ENCODE results near the gene MAPRE3. TPM values are rescaled to one million over a fixed set of nuclear protein-coding genes. Genes with fewer than 3 reads are reported as not detected.
A peak's percentile ranks its signal among the peaks of the same experiment; 100 is the strongest.

MAPRE3 gene
- total RNA-seq, 2 experiments from 2014 or later: 2.9 to 3.8 TPM

GRCh38 chr2:27051902-27052645, 81.6 kb downstream of the MAPRE3 start:
- Mint-ChIP-seq H3K9me3 (peaks cover 2% of the 10 kb centered on the region), H3K27ac (peak overlapping the region; percentile 73), H3K4me1 (ENCODE audit: low read depth) (peaks cover 16% of the 10 kb centered on the region), H3K4me3 (peak overlapping the region; percentile 83), H3K36me3 (ENCODE audit: low read depth) (peaks cover 9% of the 10 kb centered on the region), H3K27me3 (ENCODE audit: low read depth) (peaks cover 6% of the 10 kb centered on the region)
- peak; percentile 33 for DNase-seq
- intact Hi-C loops (cut with micrococcal nuclease): loop anchor here (1.0 to 10.0 kb wide), 5 partner anchors 19 to 707 kb away; partner anchors contain the start of genes ADGRF3, ATRAID, OST4 and SELENOI
- CTCF ChIA-PET: interaction anchor here (1.8 to 2.7 kb wide), 2 partner anchors 13 to 29 kb away, joined by 8 to 14 read pairs; no protein-coding TSS in a partner anchor

- Mint-ChIP-seq H3K27ac (no peak overlapping the region), H3K4me1 (ENCODE audit: low read depth) (peaks cover 16% of the 10 kb centered on the region), H3K36me3 (ENCODE audit: low read depth) (peaks cover 9% of the 10 kb centered on the region), H3K4me3 (no peak overlapping the region), H3K9me3 (peaks cover 2% of the 10 kb centered on the region), H3K27me3 (ENCODE audit: low read depth) (peaks cover 6% of the 10 kb centered on the region)
- CTCF ChIA-PET: interaction anchor here (1.2 kb wide), 1 partner anchor 18 kb away, joined by 4 read pairs; the partner anchor contains the start of gene OST4
- intact Hi-C loops (cut with micrococcal nuclease): loop anchor here (10.0 kb wide), 1 partner anchor 709 kb away; the partner anchor contains the start of genes ADGRF3 and SELENOI
- DNase-seq: no peak
Measured at GRCh38 chr2:27053321-27053720, 82.9 kb downstream of the MAPRE3 start.

GRCh38 chr2:27053776-27054175, 83.3 kb downstream of the MAPRE3 start:
- no peak overlapping the region for H3K27ac Mint-ChIP-seq
- CTCF ChIA-PET: interaction anchor here (1.2 kb wide), 1 partner anchor 18 kb away, joined by 4 read pairs; the partner anchor contains the start of gene OST4
- H3K4me1 Mint-ChIP-seq (ENCODE audit: low read depth): peaks cover 16% of the 10 kb centered on the region
- H3K9me3 Mint-ChIP-seq: peaks cover 2% of the 10 kb centered on the region
- intact Hi-C loops (cut with micrococcal nuclease): loop anchor here (10.0 kb wide), 1 partner anchor 709 kb away; the partner anchor contains the start of genes ADGRF3 and SELENOI
- H3K36me3 Mint-ChIP-seq (ENCODE audit: low read depth): peaks cover 9% of the 10 kb centered on the region
- H3K4me3 Mint-ChIP-seq: no peak overlapping the region
- no peak for DNase-seq
- peaks cover 6% of the 10 kb centered on the region for H3K27me3 Mint-ChIP-seq (ENCODE audit: low read depth)

GRCh38 chr2:27054721-27055120, 84.3 kb downstream of the MAPRE3 start:
- CTCF ChIA-PET: interaction anchor here (0.5 to 1.2 kb wide), 2 partner anchors 27 to 30 kb away, joined by 3 read pairs; no protein-coding TSS in a partner anchor
- Mint-ChIP-seq H3K27me3 (ENCODE audit: low read depth) (peaks cover 6% of the 10 kb centered on the region), H3K36me3 (ENCODE audit: low read depth) (peaks cover 9% of the 10 kb centered on the region), H3K4me1 (ENCODE audit: low read depth) (peaks cover 12% of the 10 kb centered on the region), H3K27ac (no peak overlapping the region), H3K4me3 (no peak overlapping the region), H3K9me3 (peaks cover 2% of the 10 kb centered on the region)
- intact Hi-C loops (cut with micrococcal nuclease): loop anchor here (10.0 kb wide), 1 partner anchor 710 kb away; the partner anchor contains the start of genes ADGRF3 and SELENOI
- no peak for DNase-seq

GRCh38 chr2:27057184-27057583, 86.7 kb downstream of the MAPRE3 start:
- Mint-ChIP-seq H3K9me3 (no peaks in the 10 kb centered on the region), H3K36me3 (ENCODE audit: low read depth) (peaks cover 4% of the 10 kb centered on the region), H3K4me3 (no peak overlapping the region), H3K27me3 (ENCODE audit: low read depth) (no peaks in the 10 kb centered on the region), H3K4me1 (ENCODE audit: low read depth) (peaks cover 2% of the 10 kb centered on the region), H3K27ac (no peak overlapping the region)
- CTCF ChIA-PET: interaction anchor here (1.1 kb wide), 1 partner anchor 10 kb away, joined by 3 read pairs; no protein-coding TSS in a partner anchor
- no peak for DNase-seq
- intact Hi-C loops (cut with micrococcal nuclease): loop anchor here (10.0 kb wide), 1 partner anchor 712 kb away; the partner anchor contains the start of genes ADGRF3 and SELENOI

GRCh38 chr2:27058210-27058609, 87.8 kb downstream of the MAPRE3 start:
- CTCF ChIA-PET: no interaction called here
- peaks cover 2% of the 10 kb centered on the region for H3K4me1 Mint-ChIP-seq (ENCODE audit: low read depth)
- no peak for DNase-seq
- H3K27me3 Mint-ChIP-seq (ENCODE audit: low read depth): no peaks in the 10 kb centered on the region
- H3K9me3 Mint-ChIP-seq: no peaks in the 10 kb centered on the region
- H3K36me3 Mint-ChIP-seq (ENCODE audit: low read depth): peaks cover 11% of the 10 kb centered on the region
- no peak overlapping the region for H3K4me3 Mint-ChIP-seq
- H3K27ac Mint-ChIP-seq: no peak overlapping the region
- intact Hi-C loops (cut with micrococcal nuclease): loop anchor here (10.0 kb wide), 1 partner anchor 713 kb away; the partner anchor contains the start of genes ADGRF3 and SELENOI

GRCh38 chr2:27059141-27059820, 88.8 kb downstream of the MAPRE3 start:
- Mint-ChIP-seq H3K36me3 (ENCODE audit: low read depth) (peaks cover 12% of the 10 kb centered on the region), H3K27ac (no peak overlapping the region), H3K9me3 (no peaks in the 10 kb centered on the region), H3K4me1 (ENCODE audit: low read depth) (peaks cover 5% of the 10 kb centered on the region), H3K4me3 (no peak overlapping the region), H3K27me3 (ENCODE audit: low read depth) (no peaks in the 10 kb centered on the region)
- CTCF ChIA-PET: no interaction called here
- DNase-seq: no peak
- intact Hi-C loops (cut with micrococcal nuclease): loop anchor here (10.0 kb wide), 1 partner anchor 714 kb away; the partner anchor contains the start of genes ADGRF3 and SELENOI

GRCh38 chr2:27060323-27060722, 89.9 kb downstream of the MAPRE3 start:
- Mint-ChIP-seq H3K4me1 (ENCODE audit: low read depth) (peaks cover 7% of the 10 kb centered on the region), H3K4me3 (no peak overlapping the region), H3K36me3 (ENCODE audit: low read depth) (peaks cover 19% of the 10 kb centered on the region), H3K27me3 (ENCODE audit: low read depth) (no peaks in the 10 kb centered on the region), H3K27ac (no peak overlapping the region), H3K9me3 (no peaks in the 10 kb centered on the region)
- no peak for DNase-seq
- CTCF ChIA-PET: no interaction called here
- intact Hi-C loops (cut with micrococcal nuclease): loop anchor here (5.0 kb wide), 1 partner anchor 833 kb away; no protein-coding TSS in a partner anchor

GRCh38 chr2:27065128-27065527, 94.7 kb downstream of the MAPRE3 start:
- Mint-ChIP-seq H3K36me3 (ENCODE audit: low read depth) (peaks cover 32% of the 10 kb centered on the region), H3K9me3 (no peaks in the 10 kb centered on the region), H3K4me3 (no peak overlapping the region), H3K27me3 (ENCODE audit: low read depth) (no peaks in the 10 kb centered on the region), H3K4me1 (ENCODE audit: low read depth) (peaks cover 42% of the 10 kb centered on the region), H3K27ac (no peak overlapping the region)
- intact Hi-C loops (cut with micrococcal nuclease): no loop called here
- CTCF ChIA-PET: interaction anchor here (3.7 kb wide), 1 partner anchor 14 kb away, joined by 14 read pairs; the partner anchor contains the start of gene AGBL5
- no peak for DNase-seq

- Mint-ChIP-seq H3K27me3 (ENCODE audit: low read depth) (no peaks in the 10 kb centered on the region), H3K27ac (no peak overlapping the region), H3K9me3 (no peaks in the 10 kb centered on the region), H3K4me1 (ENCODE audit: low read depth) (peaks cover 55% of the 10 kb centered on the region), H3K36me3 (ENCODE audit: low read depth) (peaks cover 28% of the 10 kb centered on the region), H3K4me3 (no peak overlapping the region)
- CTCF ChIA-PET: interaction anchor here (0.6 to 3.7 kb wide), 5 partner anchors 11 to 182 kb away, joined by 3 to 14 read pairs (median 4); partner anchors contain the start of gene AGBL5
- no peak for DNase-seq
- intact Hi-C loops (cut with micrococcal nuclease): no loop called here
Measured at GRCh38 chr2:27067385-27067784, 96.9 kb downstream of the MAPRE3 start.

GRCh38 chr2:27069436-27069835, 99.0 kb downstream of the MAPRE3 start:
- CTCF ChIA-PET: no interaction called here
- Mint-ChIP-seq H3K27me3 (ENCODE audit: low read depth) (no peaks in the 10 kb centered on the region), H3K36me3 (ENCODE audit: low read depth) (peaks cover 20% of the 10 kb centered on the region), H3K27ac (peak overlapping the region; percentile 25), H3K9me3 (no peaks in the 10 kb centered on the region), H3K4me3 (peak overlapping the region; percentile 2), H3K4me1 (ENCODE audit: low read depth) (peaks cover 65% of the 10 kb centered on the region)
- intact Hi-C loops (cut with micrococcal nuclease): no loop called here
- no peak for DNase-seq
